ENCODE results near the gene ANXA8L1.
"Not testable (repeated sequence)": the region's sequence is repeated elsewhere in the genome, so short reads cannot be mapped to it uniquely, and the experiment has no call there.

DNA sequence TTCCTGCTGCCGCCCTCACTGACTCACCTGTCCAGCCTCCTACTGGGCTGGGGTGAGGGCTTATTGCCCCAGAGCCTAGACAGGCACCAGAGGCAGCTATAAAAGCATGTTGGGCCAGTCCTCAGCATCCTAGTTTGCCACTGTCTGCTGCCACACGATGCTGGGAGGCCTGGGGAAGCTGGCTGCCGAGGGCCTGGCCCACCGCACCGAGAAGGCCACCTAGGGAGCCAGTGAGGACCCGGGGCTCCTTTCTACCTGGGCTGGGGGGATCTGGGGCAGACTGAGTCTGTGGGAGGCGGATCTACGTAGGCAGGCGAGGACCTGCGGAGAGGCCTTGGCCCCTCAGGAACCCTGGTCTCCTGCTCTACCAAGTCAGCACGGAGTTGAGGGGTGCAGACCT, 6.6 kb upstream of the ANXA8L1 start:
- TF ChIP-seq, protein P1, sequence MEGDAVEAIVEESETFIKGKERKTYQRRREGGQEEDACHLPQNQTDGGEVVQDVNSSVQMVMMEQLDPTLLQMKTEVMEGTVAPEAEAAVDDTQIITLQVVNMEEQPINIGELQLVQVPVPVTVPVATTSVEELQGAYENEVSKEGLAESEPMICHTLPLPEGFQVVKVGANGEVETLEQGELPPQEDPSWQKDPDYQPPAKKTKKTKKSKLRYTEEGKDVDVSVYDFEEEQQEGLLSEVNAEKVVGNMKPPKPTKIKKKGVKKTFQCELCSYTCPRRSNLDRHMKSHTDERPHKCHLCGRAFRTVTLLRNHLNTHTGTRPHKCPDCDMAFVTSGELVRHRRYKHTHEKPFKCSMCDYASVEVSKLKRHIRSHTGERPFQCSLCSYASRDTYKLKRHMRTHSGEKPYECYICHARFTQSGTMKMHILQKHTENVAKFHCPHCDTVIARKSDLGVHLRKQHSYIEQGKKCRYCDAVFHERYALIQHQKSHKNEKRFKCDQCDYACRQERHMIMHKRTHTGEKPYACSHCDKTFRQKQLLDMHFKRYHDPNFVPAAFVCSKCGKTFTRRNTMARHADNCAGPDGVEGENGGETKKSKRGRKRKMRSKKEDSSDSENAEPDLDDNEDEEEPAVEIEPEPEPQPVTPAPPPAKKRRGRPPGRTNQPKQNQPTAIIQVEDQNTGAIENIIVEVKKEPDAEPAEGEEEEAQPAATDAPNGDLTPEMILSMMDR (IDR thresholded peaks at IDR 0.05; ENCODE audit: poor library complexity, severe bottlenecking): not testable (repeated sequence)
- TF ChIP-seq EZH2 (IDR thresholded peaks at IDR 0.05; ENCODE audit: borderline replicate concordance, insufficient read depth, low read length, poor library complexity, severe bottlenecking); POLR2AphosphoS5 (IDR thresholded peaks at IDR 0.05); MXI1 (conservative IDR thresholded peaks at IDR 0.05; ENCODE audit: poor library complexity, severe bottlenecking); TAF1 (IDR thresholded peaks at IDR 0.05; ENCODE audit: low read depth); RAD21 (conservative IDR thresholded peaks at IDR 0.05); SMC3 (conservative IDR thresholded peaks at IDR 0.05; ENCODE audit: poor library complexity); EP300 (conservative IDR thresholded peaks at IDR 0.05; ENCODE audit: poor library complexity, severe bottlenecking): not testable (repeated sequence)
